Liver (tissue), 9 donors: ENCODE results near the gene ARHGEF28. TPM values are rescaled to one million over a fixed set of nuclear protein-coding genes. Genes with fewer than 3 reads are reported as not detected.

Experiments
- DNase-seq: peaks from one replicate; pipeline ENCODE4 v3.0.0-alpha.2; 2017; ENCODE audit warnings: low spot score
- H3K27ac ChIP-seq, 2 donors: one replicate each; pipeline ENCODE4 v1.7.0; 2013; ENCODE audit warnings: inconsistent platforms in 2 of 2, low read length in 2 of 2, control low read depth in 1 of 2, low read depth in 1 of 2, mild to moderate bottlenecking in 1 of 2
- H3K27me3 ChIP-seq, 4 donors: one replicate each; pipeline versions ENCODE4 v1.6.1 to v1.7.0; 2013; ENCODE audit warnings: low read length in 3 of 4, inconsistent platforms in 1 of 4, mild to moderate bottlenecking in 1 of 4, moderate library complexity in 1 of 4; ENCODE audit not compliant: control insufficient read depth in 4 of 4, insufficient read depth in 4 of 4
- H3K36me3 ChIP-seq, 4 donors: one replicate each; pipeline versions ENCODE4 v1.6.1 to v1.7.0; 2013; ENCODE audit warnings: low read length in 3 of 4, mild to moderate bottlenecking in 3 of 4, low read depth in 1 of 4, moderate library complexity in 1 of 4; ENCODE audit not compliant: control insufficient read depth in 4 of 4, insufficient read depth in 3 of 4
- H3K4me1 ChIP-seq, 4 donors: one replicate each; pipeline versions ENCODE4 v1.6.1 to v1.7.0; 2013; ENCODE audit warnings: low read length in 3 of 4, mild to moderate bottlenecking in 3 of 4, moderate library complexity in 1 of 4; ENCODE audit not compliant: control insufficient read depth in 4 of 4, insufficient read depth in 4 of 4
- H3K4me3 ChIP-seq, 3 donors: one replicate each; pipeline versions ENCODE4 v1.6.1 to v1.7.0; 2013; ENCODE audit warnings: low read length in 3 of 3, control low read depth in 1 of 3, low read depth in 1 of 3, mild to moderate bottlenecking in 1 of 3
- H3K9ac ChIP-seq, 2 donors: one replicate each; pipeline ENCODE4 v1.7.0; 2013; ENCODE audit warnings: low read length in 2 of 2, mild to moderate bottlenecking in 2 of 2, moderate library complexity in 2 of 2, control low read depth in 1 of 2, low read depth in 1 of 2
- H3K9me3 ChIP-seq, 4 donors: one replicate each; pipeline versions ENCODE4 v1.6.1 to v1.7.0; 2013; ENCODE audit warnings: low read length in 3 of 4; ENCODE audit not compliant: control insufficient read depth in 4 of 4
- EGR1 ChIP-seq, 2 donors: IDR thresholded peaks; 2 replicates each; pipeline ENCODE4 v1.6.1; 2016 to 2018; ENCODE audit warnings: antibody characterized with exemption in 2 of 2, low read depth in 2 of 2
- FOXA1 ChIP-seq: IDR thresholded peaks from 2 replicates; pipeline ENCODE4 v1.6.1; 2016; ENCODE audit warnings: antibody characterized with exemption
- FOXA2 ChIP-seq: IDR thresholded peaks from 2 replicates; pipeline ENCODE4 v1.6.1; 2016; ENCODE audit warnings: antibody characterized with exemption
- GABPA ChIP-seq, 2 donors: IDR thresholded peaks in 1 of 2; conservative IDR thresholded peaks in 1 of 2; 2 replicates each; pipeline ENCODE4 v1.6.1; 2016; ENCODE audit warnings: antibody characterized with exemption in 2 of 2, mild to moderate bottlenecking in 1 of 2, moderate library complexity in 1 of 2
- HNF4A ChIP-seq, 2 donors: conservative IDR thresholded peaks; 2 replicates each; pipeline ENCODE4 v1.6.1; 2016; ENCODE audit warnings: antibody characterized with exemption in 2 of 2, mild to moderate bottlenecking in 2 of 2
- HNF4G ChIP-seq: IDR thresholded peaks from 2 replicates; pipeline ENCODE4 v1.6.1; 2016; ENCODE audit warnings: antibody characterized with exemption
- JUND ChIP-seq, 2 donors: IDR thresholded peaks; 2 replicates each; pipeline ENCODE4 v1.6.1; 2016; ENCODE audit warnings: antibody characterized with exemption in 2 of 2
- NR2F2 ChIP-seq: IDR thresholded peaks from 2 replicates; pipeline ENCODE4 v1.6.1; 2016; ENCODE audit warnings: antibody characterized with exemption
- RAD21 ChIP-seq, 2 donors: IDR thresholded peaks; 2 replicates each; pipeline ENCODE4 v1.6.1; 2016; ENCODE audit warnings: antibody characterized with exemption in 2 of 2, mild to moderate bottlenecking in 2 of 2
- RXRA ChIP-seq, 2 donors: IDR thresholded peaks; 2 replicates each; pipeline ENCODE4 v1.6.1; 2017 to 2018; ENCODE audit warnings: antibody characterized with exemption in 2 of 2, mild to moderate bottlenecking in 1 of 2
- SP1 ChIP-seq: IDR thresholded peaks from 2 replicates; pipeline ENCODE4 v1.6.1; 2018; ENCODE audit warnings: antibody characterized with exemption, mild to moderate bottlenecking
- TAF1 ChIP-seq: conservative IDR thresholded peaks from 2 replicates; pipeline ENCODE4 v1.6.1; 2016; ENCODE audit warnings: antibody characterized with exemption, mild to moderate bottlenecking
- YY1 ChIP-seq: IDR thresholded peaks from 2 replicates; pipeline ENCODE4 v1.6.1; 2016; ENCODE audit warnings: antibody characterized with exemption, mild to moderate bottlenecking
- WGBS: extraction: QIAGEN DNeasy Blood & Tissue Kit; methylation state at CpG from one replicate; pipeline ENCODE4 v1.1.7; 2013; 5-methylcytosine and 5-hydroxymethylcytosine counted together
- polyA plus RNA-seq, 2 donors: library from polyadenylated mRNA; stranded (reverse) in 1 of 2; unstranded in 1 of 2; fragments of 200-250 nt in 1 of 2; fragments of >200 nt in 1 of 2; fragmentation: Nextera tagmentation in 1 of 2; extraction: Ambion mirVana in 1 of 2; gene quantifications; one replicate each; pipeline versions ENCODE4 v1.2.1 to v1.2.3, GENCODE V29; 2013 to 2015
- total RNA-seq, 2 donors: library from RNA; depleted of rRNA; stranded (reverse); fragments of >200 nt; gene quantifications; one replicate each; pipeline ENCODE4 v1.2.3, GENCODE V29; 2014
- TF ChIP-seq, protein P1 (sequence below): IDR thresholded peaks from 2 replicates; pipeline ENCODE4 v1.6.1; 2016; ENCODE audit warnings: antibody characterized with exemption
- TF ChIP-seq, protein P2 (sequence below): IDR thresholded peaks from 2 replicates; pipeline ENCODE4 v1.6.1; 2016; ENCODE audit warnings: antibody characterized with exemption
- TF ChIP-seq, protein P3 (sequence below): fragments of 150-350 bp; IDR thresholded peaks from 2 replicates; pipeline ENCODE4 v1.5.1; 2017; ENCODE audit warnings: improper control_type of control experiment, low read depth, low read length; ENCODE audit not compliant: missing input control
- TF ChIP-seq, protein P4 (sequence below): IDR thresholded peaks from 2 replicates; pipeline ENCODE4 v1.6.1; 2016; ENCODE audit warnings: antibody characterized with exemption
- TF ChIP-seq, protein P5 (sequence below): IDR thresholded peaks from 2 replicates; pipeline ENCODE4 v1.6.1; 2016; ENCODE audit warnings: antibody characterized with exemption, mild to moderate bottlenecking
- donor health status: healthy.
- donor health status: healthy.
- donor health status: healthy.
- donor health status: healthy.
- donor health status: healthy.

ARHGEF28 gene
- total and polyA plus RNA-seq, 4 donors: 1.6 to 13.9 (median 3.6) TPM

DNA sequence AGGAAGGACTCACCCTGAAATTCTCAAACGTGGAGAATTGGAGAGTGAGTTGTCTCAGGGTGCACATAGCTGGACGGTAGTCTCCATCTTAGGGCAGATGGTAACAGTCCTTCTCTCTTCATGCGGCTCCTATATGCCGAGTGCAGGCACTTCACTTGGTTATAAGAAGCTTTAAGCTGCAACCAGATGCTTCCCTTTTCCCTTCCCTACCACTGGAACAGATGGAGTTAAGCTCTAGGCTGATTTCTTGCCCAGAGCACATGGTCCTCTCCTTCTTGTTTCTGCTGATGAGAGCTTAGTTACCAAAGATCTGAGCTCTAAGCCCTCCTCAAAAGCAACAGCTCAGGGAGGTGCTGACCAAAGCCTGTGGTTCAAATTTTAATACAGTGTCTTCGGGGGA is 355.7 kb downstream of the ARHGEF28 start:
- Histone ChIP-seq H3K9ac (no peak overlapping the region), H3K27me3 (no peaks in the 10 kb centered on the region), H3K9me3 (no peaks in the 10 kb centered on the region), H3K27ac (no peak overlapping the region), H3K4me1 (no peaks in the 10 kb centered on the region), H3K4me3 (no peak overlapping the region), H3K36me3 (no peaks in the 10 kb centered on the region)
- TF ChIP-seq GABPA (IDR thresholded peaks at IDR 0.05 in 1 of 2, conservative IDR thresholded peaks at IDR 0.05 in 1 of 2) (no peak), JUND (IDR thresholded peaks at IDR 0.05) (no peak), HNF4A (conservative IDR thresholded peaks at IDR 0.05) (no peak), RAD21 (IDR thresholded peaks at IDR 0.05) (no peak), TAF1 (no peak), NR2F2 (no peak), RXRA (IDR thresholded peaks at IDR 0.05) (no peak), HNF4G (no peak), FOXA1 (no peak), YY1 (no peak), EGR1 (IDR thresholded peaks at IDR 0.05; ENCODE audit: low read depth in 2 of 2) (no peak), FOXA2 (no peak), SP1 (no peak)
- TF ChIP-seq, protein P1, sequence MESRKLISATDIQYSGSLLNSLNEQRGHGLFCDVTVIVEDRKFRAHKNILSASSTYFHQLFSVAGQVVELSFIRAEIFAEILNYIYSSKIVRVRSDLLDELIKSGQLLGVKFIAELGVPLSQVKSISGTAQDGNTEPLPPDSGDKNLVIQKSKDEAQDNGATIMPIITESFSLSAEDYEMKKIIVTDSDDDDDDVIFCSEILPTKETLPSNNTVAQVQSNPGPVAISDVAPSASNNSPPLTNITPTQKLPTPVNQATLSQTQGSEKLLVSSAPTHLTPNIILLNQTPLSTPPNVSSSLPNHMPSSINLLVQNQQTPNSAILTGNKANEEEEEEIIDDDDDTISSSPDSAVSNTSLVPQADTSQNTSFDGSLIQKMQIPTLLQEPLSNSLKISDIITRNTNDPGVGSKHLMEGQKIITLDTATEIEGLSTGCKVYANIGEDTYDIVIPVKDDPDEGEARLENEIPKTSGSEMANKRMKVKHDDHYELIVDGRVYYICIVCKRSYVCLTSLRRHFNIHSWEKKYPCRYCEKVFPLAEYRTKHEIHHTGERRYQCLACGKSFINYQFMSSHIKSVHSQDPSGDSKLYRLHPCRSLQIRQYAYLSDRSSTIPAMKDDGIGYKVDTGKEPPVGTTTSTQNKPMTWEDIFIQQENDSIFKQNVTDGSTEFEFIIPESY: no peak
- TF ChIP-seq, protein P2, sequence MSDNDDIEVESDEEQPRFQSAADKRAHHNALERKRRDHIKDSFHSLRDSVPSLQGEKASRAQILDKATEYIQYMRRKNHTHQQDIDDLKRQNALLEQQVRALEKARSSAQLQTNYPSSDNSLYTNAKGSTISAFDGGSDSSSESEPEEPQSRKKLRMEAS: no peak
- TF ChIP-seq, protein P3, sequence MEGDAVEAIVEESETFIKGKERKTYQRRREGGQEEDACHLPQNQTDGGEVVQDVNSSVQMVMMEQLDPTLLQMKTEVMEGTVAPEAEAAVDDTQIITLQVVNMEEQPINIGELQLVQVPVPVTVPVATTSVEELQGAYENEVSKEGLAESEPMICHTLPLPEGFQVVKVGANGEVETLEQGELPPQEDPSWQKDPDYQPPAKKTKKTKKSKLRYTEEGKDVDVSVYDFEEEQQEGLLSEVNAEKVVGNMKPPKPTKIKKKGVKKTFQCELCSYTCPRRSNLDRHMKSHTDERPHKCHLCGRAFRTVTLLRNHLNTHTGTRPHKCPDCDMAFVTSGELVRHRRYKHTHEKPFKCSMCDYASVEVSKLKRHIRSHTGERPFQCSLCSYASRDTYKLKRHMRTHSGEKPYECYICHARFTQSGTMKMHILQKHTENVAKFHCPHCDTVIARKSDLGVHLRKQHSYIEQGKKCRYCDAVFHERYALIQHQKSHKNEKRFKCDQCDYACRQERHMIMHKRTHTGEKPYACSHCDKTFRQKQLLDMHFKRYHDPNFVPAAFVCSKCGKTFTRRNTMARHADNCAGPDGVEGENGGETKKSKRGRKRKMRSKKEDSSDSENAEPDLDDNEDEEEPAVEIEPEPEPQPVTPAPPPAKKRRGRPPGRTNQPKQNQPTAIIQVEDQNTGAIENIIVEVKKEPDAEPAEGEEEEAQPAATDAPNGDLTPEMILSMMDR: no peak
- TF ChIP-seq, protein P4, sequence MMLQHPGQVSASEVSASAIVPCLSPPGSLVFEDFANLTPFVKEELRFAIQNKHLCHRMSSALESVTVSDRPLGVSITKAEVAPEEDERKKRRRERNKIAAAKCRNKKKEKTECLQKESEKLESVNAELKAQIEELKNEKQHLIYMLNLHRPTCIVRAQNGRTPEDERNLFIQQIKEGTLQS: no peak
- DNase-seq: no peak
- WGBS: 89% methylated on average over 5 of the region's 5 CpGs

DNA sequence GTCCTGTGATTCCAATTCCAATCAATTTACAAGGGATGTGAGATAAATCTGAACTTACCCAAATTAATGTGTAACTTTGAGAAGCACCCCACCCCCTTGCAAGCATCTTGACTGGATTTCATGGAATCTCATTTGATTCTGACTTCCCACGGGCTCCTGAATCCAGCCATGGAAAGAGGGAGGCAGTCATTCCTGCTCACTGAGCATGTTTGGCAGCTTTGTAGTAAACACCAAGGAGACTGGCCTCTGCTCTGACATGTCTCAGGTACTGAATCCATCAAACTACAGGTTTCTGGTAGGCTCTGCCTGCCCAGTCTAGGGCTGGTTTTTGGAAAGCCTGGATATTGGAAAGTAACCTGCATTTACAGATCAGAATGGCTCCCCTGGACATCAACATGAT is 357.6 kb downstream of the ARHGEF28 start:
- H3K27ac ChIP-seq: no peak overlapping the region
- DNase-seq: no peak
- no peak overlapping the region for H3K9ac ChIP-seq
- no peaks in the 10 kb centered on the region for H3K9me3 ChIP-seq
- no peaks in the 10 kb centered on the region for H3K36me3 ChIP-seq
- WGBS: 78% methylated on average over 1 of the region's 1 CpG
- no peaks in the 10 kb centered on the region for H3K4me1 ChIP-seq
- no peaks in the 10 kb centered on the region for H3K27me3 ChIP-seq
- H3K4me3 ChIP-seq: no peak overlapping the region
- TF ChIP-seq FOXA2: no peak
- no peak for TF ChIP-seq YY1
- TF ChIP-seq, protein P3: no peak
- TF ChIP-seq HNF4A (conservative IDR thresholded peaks at IDR 0.05): no peak
- no peak for TF ChIP-seq TAF1
- no peak for TF ChIP-seq EGR1 (IDR thresholded peaks at IDR 0.05; ENCODE audit: low read depth in 2 of 2)
- TF ChIP-seq FOXA1: no peak
- TF ChIP-seq, protein P4: no peak
- TF ChIP-seq GABPA (IDR thresholded peaks at IDR 0.05 in 1 of 2, conservative IDR thresholded peaks at IDR 0.05 in 1 of 2): no peak
- TF ChIP-seq NR2F2: no peak
- no peak for TF ChIP-seq SP1
- TF ChIP-seq, protein P1: no peak
- no peak for TF ChIP-seq HNF4G
- no peak for TF ChIP-seq JUND (IDR thresholded peaks at IDR 0.05)
- TF ChIP-seq, protein P2: no peak
- TF ChIP-seq, protein P5, sequence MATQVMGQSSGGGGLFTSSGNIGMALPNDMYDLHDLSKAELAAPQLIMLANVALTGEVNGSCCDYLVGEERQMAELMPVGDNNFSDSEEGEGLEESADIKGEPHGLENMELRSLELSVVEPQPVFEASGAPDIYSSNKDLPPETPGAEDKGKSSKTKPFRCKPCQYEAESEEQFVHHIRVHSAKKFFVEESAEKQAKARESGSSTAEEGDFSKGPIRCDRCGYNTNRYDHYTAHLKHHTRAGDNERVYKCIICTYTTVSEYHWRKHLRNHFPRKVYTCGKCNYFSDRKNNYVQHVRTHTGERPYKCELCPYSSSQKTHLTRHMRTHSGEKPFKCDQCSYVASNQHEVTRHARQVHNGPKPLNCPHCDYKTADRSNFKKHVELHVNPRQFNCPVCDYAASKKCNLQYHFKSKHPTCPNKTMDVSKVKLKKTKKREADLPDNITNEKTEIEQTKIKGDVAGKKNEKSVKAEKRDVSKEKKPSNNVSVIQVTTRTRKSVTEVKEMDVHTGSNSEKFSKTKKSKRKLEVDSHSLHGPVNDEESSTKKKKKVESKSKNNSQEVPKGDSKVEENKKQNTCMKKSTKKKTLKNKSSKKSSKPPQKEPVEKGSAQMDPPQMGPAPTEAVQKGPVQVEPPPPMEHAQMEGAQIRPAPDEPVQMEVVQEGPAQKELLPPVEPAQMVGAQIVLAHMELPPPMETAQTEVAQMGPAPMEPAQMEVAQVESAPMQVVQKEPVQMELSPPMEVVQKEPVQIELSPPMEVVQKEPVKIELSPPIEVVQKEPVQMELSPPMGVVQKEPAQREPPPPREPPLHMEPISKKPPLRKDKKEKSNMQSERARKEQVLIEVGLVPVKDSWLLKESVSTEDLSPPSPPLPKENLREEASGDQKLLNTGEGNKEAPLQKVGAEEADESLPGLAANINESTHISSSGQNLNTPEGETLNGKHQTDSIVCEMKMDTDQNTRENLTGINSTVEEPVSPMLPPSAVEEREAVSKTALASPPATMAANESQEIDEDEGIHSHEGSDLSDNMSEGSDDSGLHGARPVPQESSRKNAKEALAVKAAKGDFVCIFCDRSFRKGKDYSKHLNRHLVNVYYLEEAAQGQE: no peak
- TF ChIP-seq RAD21 (IDR thresholded peaks at IDR 0.05): no peak
